ENCODE results near the gene OSM. TPM values are rescaled to one million over a fixed set of nuclear protein-coding genes. Genes with fewer than 3 reads are reported as not detected.

The OSM gene
- total RNA-seq, 4 donors from 2014 or later: 0.76 to 8.8 (median 0.76) TPM; not detected in 1

- Histone ChIP-seq H3K27ac (no peak overlapping the region), H3K4me3 (no peak overlapping the region), H3K9me3 (no peaks in the 10 kb centered on the region), H3K4me1 (no peaks in the 10 kb centered on the region), H3K36me3 (no peaks in the 10 kb centered on the region), H3K27me3 (no peaks in the 10 kb centered on the region)
- intact Hi-C loops (cut with DNase I; ENCODE audit: low total_unique reads): no loop called here
- DNase-seq: no peak
- TF ChIP-seq POLR2A (IDR thresholded peaks at IDR 0.05) (no peak), CTCF (IDR thresholded peaks at IDR 0.05) (no peak)
Observed at GRCh38 chr22:30276039-30276438, 9.4 kb upstream of the OSM start.

GRCh38 chr22:30275625-30276024, 9.0 kb upstream of the OSM start:
- Histone ChIP-seq H3K9me3 (no peaks in the 10 kb centered on the region), H3K27me3 (no peaks in the 10 kb centered on the region), H3K4me1 (no peaks in the 10 kb centered on the region), H3K4me3 (no peak overlapping the region), H3K36me3 (no peaks in the 10 kb centered on the region), H3K27ac (no peak overlapping the region)
- intact Hi-C loops (cut with DNase I; ENCODE audit: low total_unique reads): no loop called here
- DNase-seq: no peak
- TF ChIP-seq POLR2A (IDR thresholded peaks at IDR 0.05) (no peak), CTCF (IDR thresholded peaks at IDR 0.05) (no peak)

- H3K4me1 ChIP-seq: no peaks in the 10 kb centered on the region
- no peak overlapping the region for H3K27ac ChIP-seq
- no peak overlapping the region for H3K4me3 ChIP-seq
- no peaks in the 10 kb centered on the region for H3K27me3 ChIP-seq
- no peaks in the 10 kb centered on the region for H3K36me3 ChIP-seq
- no peak for DNase-seq
- TF ChIP-seq POLR2A (IDR thresholded peaks at IDR 0.05): no peak
- no peak for TF ChIP-seq CTCF (IDR thresholded peaks at IDR 0.05)
- no peaks in the 10 kb centered on the region for H3K9me3 ChIP-seq
- intact Hi-C loops (cut with DNase I; ENCODE audit: low total_unique reads): no loop called here
Observed at GRCh38 chr22:30274437-30274812, 7.8 kb upstream of the OSM start.

- no peak overlapping the region for H3K27ac ChIP-seq
- TF ChIP-seq POLR2A (IDR thresholded peaks at IDR 0.05) (no peak), CTCF (IDR thresholded peaks at IDR 0.05) (no peak)
- no peak overlapping the region for H3K4me3 ChIP-seq
- DNase-seq: no peak
- intact Hi-C loops (cut with DNase I; ENCODE audit: low total_unique reads): no loop called here
- H3K9me3 ChIP-seq: no peaks in the 10 kb centered on the region
- H3K36me3 ChIP-seq: no peaks in the 10 kb centered on the region
- H3K27me3 ChIP-seq: no peaks in the 10 kb centered on the region
- H3K4me1 ChIP-seq: no peaks in the 10 kb centered on the region
Observed at GRCh38 chr22:30273711-30274436, 7.2 kb upstream of the OSM start.

- H3K4me3 ChIP-seq: no peak overlapping the region
- intact Hi-C loops (cut with DNase I; ENCODE audit: low total_unique reads): no loop called here
- H3K4me1 ChIP-seq: no peaks in the 10 kb centered on the region
- no peak overlapping the region for H3K27ac ChIP-seq
- no peaks in the 10 kb centered on the region for H3K9me3 ChIP-seq
- DNase-seq: no peak
- H3K27me3 ChIP-seq: no peaks in the 10 kb centered on the region
- H3K36me3 ChIP-seq: no peaks in the 10 kb centered on the region
- TF ChIP-seq POLR2A (IDR thresholded peaks at IDR 0.05) (no peak), CTCF (IDR thresholded peaks at IDR 0.05) (no peak)
Observed at GRCh38 chr22:30272781-30273601, 6.3 kb upstream of the OSM start.
